ENCODE measurements around the gene DIP2C.
A peak's percentile ranks its signal among the peaks of the same experiment; 100 is the strongest.

The DIP2C gene

GRCh38 chr10:241966-242643 lies 447.4 kb downstream of the DIP2C start:
- no peak for DNase-seq

- DNase-seq = no peak
Measured at GRCh38 chr10:241451-241850, 448.0 kb downstream of the DIP2C start.

- peak; percentile 4 for DNase-seq
Measured at GRCh38 chr10:239109-239508, 450.4 kb downstream of the DIP2C start.

- no peak for DNase-seq
Measured at GRCh38 chr10:235915-236314, 453.6 kb downstream of the DIP2C start.

DNA sequence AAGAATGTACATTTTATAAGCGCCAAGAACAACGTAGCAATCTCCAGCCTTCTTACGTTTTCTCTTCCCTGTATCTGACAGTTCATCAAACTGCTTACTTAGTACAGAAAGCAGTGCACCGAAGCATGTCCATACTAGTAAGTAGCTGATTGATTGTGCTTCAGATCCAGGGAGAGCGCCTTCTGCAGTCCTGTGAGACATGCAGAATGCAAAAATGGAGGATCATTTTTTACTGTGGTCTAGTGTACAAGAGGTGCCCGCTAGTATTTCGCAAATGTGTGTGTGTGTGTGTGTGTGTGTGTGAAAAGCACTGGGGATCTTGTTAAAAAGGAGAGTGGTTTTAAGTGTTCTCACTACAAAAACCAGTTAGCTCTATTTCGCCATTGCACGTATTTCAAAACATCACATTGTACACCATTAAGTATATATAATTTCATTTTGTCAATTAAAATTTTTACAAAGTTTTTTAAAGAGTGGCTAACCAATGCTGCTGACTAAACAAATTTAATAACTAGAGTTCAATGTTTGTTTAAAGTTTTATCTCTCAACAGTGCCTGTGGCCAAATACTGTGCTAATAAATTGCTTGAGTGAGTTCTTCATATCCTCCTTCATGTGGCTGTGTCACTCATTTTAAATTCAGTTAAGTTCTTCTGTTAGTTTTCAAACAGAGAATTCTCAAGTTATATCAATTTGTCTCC lies 454.6 kb downstream of the DIP2C start:
- DNase-seq = no peak

GRCh38 chr10:232878-233277 lies 456.6 kb downstream of the DIP2C start:
- DNase-seq = no peak

DNA sequence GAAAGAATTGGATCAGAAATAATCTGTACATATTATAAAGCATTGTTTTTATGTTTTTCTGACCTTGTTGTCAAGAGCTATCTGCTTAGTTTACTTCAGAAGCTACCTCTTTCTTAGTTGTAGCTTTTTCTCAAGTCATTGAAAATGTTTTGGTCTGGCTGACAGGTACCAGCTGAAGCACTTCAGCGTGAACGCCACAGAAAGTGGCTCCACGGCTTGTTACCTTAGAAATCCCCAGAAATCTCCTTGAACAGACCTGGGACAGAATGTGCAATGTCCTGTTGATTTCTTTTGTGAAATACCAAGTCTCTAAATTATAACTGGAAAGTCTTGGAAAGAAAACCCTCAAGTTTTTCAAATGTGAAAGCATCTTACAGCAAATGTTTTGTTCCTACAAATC lies 457.4 kb downstream of the DIP2C start:
- no peak for DNase-seq

DNA sequence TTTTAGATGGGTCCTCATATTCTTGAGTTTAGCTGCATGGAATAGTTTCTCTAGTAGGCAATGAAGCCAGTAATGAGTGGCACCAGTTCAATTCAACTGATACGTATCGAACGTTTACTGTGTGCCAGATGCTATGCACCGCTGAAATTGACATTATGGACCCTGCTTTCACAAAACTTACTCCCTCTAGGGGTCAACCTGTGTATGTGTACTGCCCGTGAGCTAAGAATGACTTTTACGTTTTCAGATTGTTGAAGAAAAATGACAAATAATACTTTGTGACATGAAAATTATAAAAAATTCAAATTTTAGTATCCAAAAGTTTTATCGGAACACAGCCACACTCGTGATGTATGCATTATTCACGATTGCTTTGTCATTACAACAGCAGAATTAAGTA lies 458.7 kb downstream of the DIP2C start:
- DNase-seq = no peak

DNA sequence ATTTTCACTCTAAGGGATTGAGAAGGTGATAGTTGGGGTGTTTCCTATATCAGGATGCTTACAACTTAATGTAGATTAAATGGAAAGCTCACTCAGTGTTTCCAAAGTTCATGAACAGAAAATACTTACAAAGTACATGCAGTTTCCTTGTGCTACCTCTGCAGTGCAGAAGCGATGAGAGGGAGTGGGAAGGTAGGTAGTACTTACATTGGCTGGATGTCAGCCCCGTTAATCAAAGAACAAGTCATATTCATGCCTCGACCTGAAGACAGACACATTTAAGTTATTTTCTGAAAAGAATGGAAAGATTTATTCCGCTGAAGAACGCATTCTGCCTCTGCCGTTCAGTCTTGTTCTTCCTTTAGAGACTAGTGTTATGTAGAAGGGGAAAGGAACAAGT lies 461.1 kb downstream of the DIP2C start:
- no peak for DNase-seq

DNA sequence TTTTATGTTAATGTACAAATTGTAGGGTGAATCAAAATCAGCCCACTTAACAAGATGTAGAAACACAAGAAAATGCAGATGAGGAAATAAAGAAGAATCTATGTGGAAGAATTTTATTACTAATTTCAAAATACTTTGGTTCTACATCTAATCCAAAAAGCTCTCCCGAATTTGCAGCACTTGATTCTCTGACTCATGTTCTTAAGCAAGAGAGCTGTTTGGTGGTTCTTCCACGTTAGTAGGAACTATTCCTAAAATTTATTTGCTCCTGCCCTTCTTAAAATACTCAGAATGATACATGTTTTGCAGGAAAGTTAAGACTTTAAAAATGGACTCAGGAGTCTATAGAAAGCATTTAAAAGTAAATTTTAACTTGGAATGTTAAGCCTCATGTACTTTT lies 462.5 kb downstream of the DIP2C start:
- DNase-seq = no peak

GRCh38 chr10:226018-226417 lies 463.4 kb downstream of the DIP2C start:
- no peak for DNase-seq

- DNase-seq = no peak
Measured at GRCh38 chr10:224571-224970, 464.9 kb downstream of the DIP2C start.
